H1 (cell line): ENCODE results near the gene TAGLN3. TPM values are rescaled to one million over a fixed set of nuclear protein-coding genes. Genes with fewer than 3 reads are reported as not detected.

Experiments used
- CTCF ChIA-PET: fragments of 300-600 bp; sonication (Branson Sonifier 250); formaldehyde crosslinking; loops from one replicate; lab custom pipeline; 2021; ENCODE audit not compliant: partially characterized antibody; lab: Charles Lee
- POLR2A ChIA-PET: fragments of 300-600 bp; sonication (Branson Sonifier 250); formaldehyde crosslinking; loops from one replicate; lab custom pipeline; 2021; ENCODE audit warnings: inconsistent platforms; ENCODE audit not compliant: partially characterized antibody; lab: Charles Lee
- DNase-seq, 2 experiments: peaks; one replicate each; pipeline versions ENCODE4 v3.0.0 to v3.0.0-alpha.2; 2010 to 2022; ENCODE audit warnings: low spot score in 2 of 2, low read depth in 1 of 2, mixed read lengths in 1 of 2
- FAIRE-seq: peaks from 2 replicates; lab custom pipeline; 2011; peaks lifted over from hg19 to GRCh38; lab: Jason Lieb, UNC
- H2AFZ ChIP-seq: 2 replicates; pipeline ENCODE4 v1.8.1; 2012; ENCODE audit warnings: low read length, inconsistent platforms
- H2AK5ac ChIP-seq: 2 replicates; pipeline ENCODE4 v1.6.1; 2013; ENCODE audit warnings: low read depth, low read length
- H2BK120ac ChIP-seq: replicated peaks from 2 replicates; pipeline ENCODE3; 2013; ENCODE audit warnings: low read depth, low read length, inconsistent platforms
- H2BK12ac ChIP-seq: 2 replicates; pipeline ENCODE4 v1.6.1; 2013; ENCODE audit warnings: low read depth, low read length
- H2BK15ac ChIP-seq: 2 replicates; pipeline ENCODE4 v1.6.1; 2013; ENCODE audit warnings: low read length
- H2BK20ac ChIP-seq: 2 replicates; pipeline ENCODE4 v1.6.1; 2013; ENCODE audit warnings: low read length
- H2BK5ac ChIP-seq: 2 replicates; pipeline ENCODE4 v1.6.1; 2013; ENCODE audit warnings: low read depth, low read length
- H3K14ac ChIP-seq: 2 replicates; pipeline ENCODE4 v1.6.1; 2013; ENCODE audit warnings: inconsistent platforms; ENCODE audit not compliant: insufficient read length
- H3K18ac ChIP-seq: 2 replicates; pipeline ENCODE4 v1.6.1; 2013; ENCODE audit warnings: low read length; ENCODE audit errors: extremely low read depth
- H3K23ac ChIP-seq: 2 replicates; pipeline ENCODE4 v1.6.1; 2013; ENCODE audit warnings: inconsistent platforms; ENCODE audit not compliant: insufficient read length
- H3K23me2 ChIP-seq: 2 replicates; pipeline ENCODE4 v1.6.1; 2013; ENCODE audit warnings: low read depth, low read length
- H3K27ac ChIP-seq: 2 replicates; pipeline ENCODE4 v1.6.1; 2011; ENCODE audit warnings: low read depth, low read length, inconsistent platforms
- H3K27me3 ChIP-seq, 4 experiments: replicated peaks in 1 of 4; 1 replicate in 1 of 4; 2 replicates in 3 of 4; pipeline versions ENCODE4 v1.6.1 to v1.8.1; 2011 to 2013; ENCODE audit warnings: low read length in 3 of 4, mild to moderate bottlenecking in 3 of 4, inconsistent platforms in 2 of 4, mixed read lengths in 2 of 4, moderate library complexity in 1 of 4; ENCODE audit not compliant: control insufficient read depth in 3 of 4, insufficient read depth in 3 of 4; ENCODE audit errors: extremely low read depth in 1 of 4
- H3K36me3 ChIP-seq, 4 experiments: 2 replicates each; pipeline versions ENCODE4 v1.6.1 to v1.8.1; 2011 to 2013; ENCODE audit warnings: mild to moderate bottlenecking in 4 of 4, low read length in 3 of 4, moderate library complexity in 2 of 4, control low read depth in 1 of 4, inconsistent platforms in 1 of 4; ENCODE audit not compliant: insufficient read depth in 4 of 4, control insufficient read depth in 2 of 4
- H3K4ac ChIP-seq: replicated peaks from 2 replicates; pipeline ENCODE3; 2013; ENCODE audit warnings: low read length, low read depth, mixed read lengths, inconsistent platforms; ENCODE audit not compliant: insufficient read length
- H3K4me1 ChIP-seq, 4 experiments: replicated peaks in 1 of 4; 1 replicate in 1 of 4; 2 replicates in 3 of 4; pipeline versions ENCODE4 v1.6.1 to v1.8.1; 2011 to 2013; ENCODE audit warnings: low read length in 3 of 4, inconsistent platforms in 2 of 4, mixed read lengths in 1 of 4; ENCODE audit not compliant: insufficient read depth in 4 of 4, control insufficient read depth in 3 of 4
- H3K4me2 ChIP-seq, 2 experiments: 2 replicates each; pipeline versions ENCODE4 v1.6.1 to v1.8.1; 2011 to 2013; ENCODE audit warnings: low read depth in 2 of 2, low read length in 2 of 2, control low read depth in 1 of 2, inconsistent platforms in 1 of 2, mild to moderate bottlenecking in 1 of 2; ENCODE audit not compliant: insufficient read depth in 1 of 2
- H3K4me3 ChIP-seq, 4 experiments: fragments of 200-600, 300-600 bp in 1 of 4; sonication (generic), shearing (Covaris generic), sonication (Bioruptor Twin) in 1 of 4; 2 replicates each; pipeline versions ENCODE4 v1.5.1 to v1.8.1; 2011 to 2016; ENCODE audit warnings: low read length in 4 of 4, low read depth in 3 of 4, control low read depth in 2 of 4, inconsistent platforms in 2 of 4, mild to moderate bottlenecking in 2 of 4, mixed read lengths in 1 of 4, moderate library complexity in 1 of 4; ENCODE audit not compliant: insufficient read depth in 2 of 4; ENCODE audit errors: extremely low read depth in 1 of 4
- H3K56ac ChIP-seq: replicated peaks from 2 replicates; pipeline ENCODE3; 2013; ENCODE audit warnings: low read depth, mild to moderate bottlenecking, mixed read lengths, low read length, inconsistent platforms; ENCODE audit not compliant: insufficient read length
- H3K79me1 ChIP-seq: 2 replicates; pipeline ENCODE4 v1.6.1; 2013; ENCODE audit warnings: low read depth, low read length, control low read depth
- H3K79me2 ChIP-seq, 2 experiments: 2 replicates each; pipeline versions ENCODE4 v1.6.1 to v1.8.1; 2012 to 2013; ENCODE audit warnings: low read length in 2 of 2, mild to moderate bottlenecking in 2 of 2, inconsistent platforms in 1 of 2; ENCODE audit not compliant: insufficient read depth in 2 of 2, control insufficient read depth in 1 of 2
- H3K9ac ChIP-seq, 4 experiments: replicated peaks in 1 of 4; 1 replicate in 1 of 4; 2 replicates in 3 of 4; pipeline versions ENCODE4 v1.6.1 to v1.8.1; 2011 to 2013; ENCODE audit warnings: low read depth in 3 of 4, low read length in 3 of 4, control low read depth in 2 of 4, mild to moderate bottlenecking in 2 of 4, moderate library complexity in 2 of 4, inconsistent platforms in 1 of 4; ENCODE audit errors: extremely low read depth in 1 of 4
- H3K9me3 ChIP-seq, 2 experiments: 2 replicates each; pipeline versions ENCODE4 v1.6.1 to v1.8.1; 2012 to 2013; ENCODE audit warnings: mild to moderate bottlenecking in 2 of 2, moderate library complexity in 2 of 2, control low read depth in 1 of 2, inconsistent platforms in 1 of 2, low read depth in 1 of 2, low read length in 1 of 2, mixed read lengths in 1 of 2; ENCODE audit not compliant: insufficient read depth in 2 of 2
- H4K20me1 ChIP-seq, 2 experiments: replicated peaks in 1 of 2; 2 replicates each; pipeline versions ENCODE3 to v1.8.1; 2011 to 2013; ENCODE audit warnings: inconsistent platforms in 2 of 2, low read length in 2 of 2, mild to moderate bottlenecking in 1 of 2; ENCODE audit not compliant: insufficient read depth in 2 of 2, control insufficient read depth in 1 of 2
- H4K5ac ChIP-seq: 2 replicates; pipeline ENCODE4 v1.6.1; 2013; ENCODE audit warnings: low read length, low read depth, mixed read lengths, inconsistent platforms; ENCODE audit not compliant: insufficient read length
- H4K8ac ChIP-seq: 2 replicates; pipeline ENCODE4 v1.8.0; 2013; ENCODE audit warnings: mild to moderate bottlenecking, moderate library complexity, low read length, inconsistent platforms; ENCODE audit not compliant: insufficient read depth; ENCODE audit errors: extremely low read depth
- H4K91ac ChIP-seq: replicated peaks from 2 replicates; pipeline ENCODE3; 2013; ENCODE audit warnings: low read length, mixed read lengths, inconsistent platforms; ENCODE audit not compliant: insufficient read length
- CHD1 ChIP-seq: IDR thresholded peaks from 2 replicates; pipeline ENCODE4 v1.6.1; 2012; ENCODE audit warnings: low read depth, low read length, improper control_type of control experiment
- whole genome bisulfite sequencing, 2 experiments: shearing (Covaris generic) in 1 of 2; methylation state at CpG; one replicate each; pipeline versions ENCODE4 v1.1.6 to v1.1.7; 2013 to 2015; ENCODE audit warnings: low lambda C conversion rate in 2 of 2, mixed read lengths in 2 of 2, inconsistent platforms in 1 of 2, low coverage in 1 of 2, missing lambda C conversion rate in 1 of 2; ENCODE audit not compliant: insufficient replicate concordance in 2 of 2, insufficient coverage in 1 of 2, insufficient read length in 1 of 2; ENCODE audit errors: extremely low coverage in 1 of 2, missing lambda C conversion rate in 1 of 2; 5-methylcytosine and 5-hydroxymethylcytosine counted together
- polyA plus RNA-seq, 7 experiments: library from polyadenylated mRNA; depleted of rRNA in 3 of 7; stranded (reverse) in 5 of 7; unstranded in 2 of 7; fragments of >200 nt in 5 of 7; fragments of 200-250 nt in 2 of 7; gene quantifications; 1 replicate in 5 of 7; 2 replicates in 1 of 7; 4 replicates in 1 of 7; pipeline versions ENCODE4 v1.2.1 to v1.2.3, GENCODE V29; 2011 to 2013; ENCODE audit warnings: missing spikeins in 2 of 7, mixed read lengths in 2 of 7
- total RNA-seq: library from RNA; stranded (reverse); fragmentation: NEBNext Ultra II Directional; extraction: Animal tissue kit (Norgen Biotek cat#: 25700); gene quantifications from 2 replicates; pipeline ENCODE4 v1.2.1, GENCODE V29; 2021

TAGLN3 gene
- total and polyA plus RNA-seq, 2 of the 8 experiments (the other 6 are each of a cell fraction or from before 2014, with no cell fraction given) = 6.3 to 7.5 TPM

- no peak overlapping the region for H3K18ac ChIP-seq
- no peak for DNase-seq
- H2BK12ac ChIP-seq = no peak overlapping the region
- no peak overlapping the region for H3K27ac ChIP-seq
- H3K79me2 ChIP-seq = no peaks in the 10 kb centered on the region
- CTCF ChIA-PET = interaction anchor here (0.5 to 15.1 kb wide), 37 partner anchors 10 to 368 kb away, joined by 3 to 258 read pairs (median 4); partner anchors contain the start of genes ABHD10 and PHLDB2
- H2AFZ ChIP-seq = no peak overlapping the region
- H2AK5ac ChIP-seq = no peak overlapping the region
- POLR2A ChIA-PET = interaction anchor here (0.6 to 2.9 kb wide), 3 partner anchors 10 to 220 kb away, joined by 4 to 12 read pairs (median 4); partner anchors contain the start of gene ABHD10
- H3K14ac ChIP-seq = no peak overlapping the region
- no peak overlapping the region for H3K4ac ChIP-seq
- no peaks in the 10 kb centered on the region for H3K79me1 ChIP-seq
- H4K91ac ChIP-seq = no peak overlapping the region
- no peak overlapping the region for H3K23ac ChIP-seq
- H3K9ac ChIP-seq = no peak overlapping the region
- H2BK15ac ChIP-seq = no peak overlapping the region
- H3K36me3 ChIP-seq = no peaks in the 10 kb centered on the region
- H4K20me1 ChIP-seq = no peaks in the 10 kb centered on the region
- H3K56ac ChIP-seq = no peak overlapping the region
- H3K9me3 ChIP-seq = no peaks in the 10 kb centered on the region
- H3K4me2 ChIP-seq = no peak overlapping the region
- no peak overlapping the region for H4K8ac ChIP-seq
- WGBS, 2 experiments = 77% methylated on average over 5 of the region's 5 CpGs; no CpG with 5 or more reads in 1 of the 2 experiments
- no peak overlapping the region for H4K5ac ChIP-seq
- H2BK120ac ChIP-seq = no peak overlapping the region
- no peaks in the 10 kb centered on the region for H3K4me1 ChIP-seq
- no peak overlapping the region for H2BK20ac ChIP-seq
- no peaks in the 10 kb centered on the region for H3K27me3 ChIP-seq
- H3K23me2 ChIP-seq = no peaks in the 10 kb centered on the region; the same call in 1 of the 2 replicates
- no peak for FAIRE-seq
- no peak for TF ChIP-seq CHD1
- no peak overlapping the region for H3K4me3 ChIP-seq
- H2BK5ac ChIP-seq = no peak overlapping the region
These were observed 30.2 kb upstream of the TAGLN3 start for GRCh38 chr3:111968319-111969054.
